ENCODE results near the gene IL15RA. TPM values are rescaled to one million over a fixed set of nuclear protein-coding genes. Genes with fewer than 3 reads are reported as not detected.

Gene IL15RA
- total RNA-seq, 4 donors from 2014 or later, result 19.4 to 38.0 (median 34.9) TPM

- Histone ChIP-seq H3K27ac (no peak overlapping the region), H3K4me3 (no peak overlapping the region), H3K36me3 (no peaks in the 10 kb centered on the region), H3K9me3 (no peaks in the 10 kb centered on the region), H3K4me1 (no peaks in the 10 kb centered on the region), H3K27me3 (no peaks in the 10 kb centered on the region)
- no peak for TF ChIP-seq POLR2A (IDR thresholded peaks at IDR 0.05)
- TF ChIP-seq CTCF (IDR thresholded peaks at IDR 0.05), result no peak
- no peak for DNase-seq
Measured at GRCh38 chr10:6009961-6010360, 32.6 kb upstream of the IL15RA start.

GRCh38 chr10:6009150-6009549 lies 31.8 kb upstream of the IL15RA start:
- no peak for DNase-seq
- Histone ChIP-seq H3K9me3 (no peaks in the 10 kb centered on the region), H3K36me3 (no peaks in the 10 kb centered on the region), H3K27me3 (no peaks in the 10 kb centered on the region), H3K4me1 (no peaks in the 10 kb centered on the region), H3K27ac (peak overlapping the region in 1 of 4 donors; percentile 27), H3K4me3 (no peak overlapping the region)
- TF ChIP-seq CTCF (IDR thresholded peaks at IDR 0.05), result no peak
- TF ChIP-seq POLR2A (IDR thresholded peaks at IDR 0.05), result no peak

GRCh38 chr10:6008497-6009142 lies 31.3 kb upstream of the IL15RA start:
- H3K4me1 ChIP-seq, result no peaks in the 10 kb centered on the region
- H3K27ac ChIP-seq, result peak overlapping the region in 1 of 4 donors; percentile 27
- no peaks in the 10 kb centered on the region for H3K27me3 ChIP-seq
- H3K9me3 ChIP-seq, result no peaks in the 10 kb centered on the region
- H3K4me3 ChIP-seq, result no peak overlapping the region
- no peak for DNase-seq
- no peaks in the 10 kb centered on the region for H3K36me3 ChIP-seq
- TF ChIP-seq CTCF (IDR thresholded peaks at IDR 0.05), result no peak
- no peak for TF ChIP-seq POLR2A (IDR thresholded peaks at IDR 0.05)

- Histone ChIP-seq H3K4me3 (no peak overlapping the region), H3K4me1 (no peaks in the 10 kb centered on the region), H3K27ac (no peak overlapping the region), H3K27me3 (no peaks in the 10 kb centered on the region), H3K36me3 (no peaks in the 10 kb centered on the region), H3K9me3 (no peaks in the 10 kb centered on the region)
- no peak for DNase-seq
- TF ChIP-seq POLR2A (IDR thresholded peaks at IDR 0.05), result no peak
- TF ChIP-seq CTCF (IDR thresholded peaks at IDR 0.05), result no peak
Measured at GRCh38 chr10:6006991-6007390, 29.6 kb upstream of the IL15RA start.

GRCh38 chr10:6006546-6006945 lies 29.2 kb upstream of the IL15RA start:
- no peak for DNase-seq
- Histone ChIP-seq H3K4me3 (no peak overlapping the region), H3K4me1 (no peaks in the 10 kb centered on the region), H3K27me3 (no peaks in the 10 kb centered on the region), H3K36me3 (no peaks in the 10 kb centered on the region), H3K27ac (no peak overlapping the region), H3K9me3 (no peaks in the 10 kb centered on the region)
- TF ChIP-seq POLR2A (IDR thresholded peaks at IDR 0.05) (no peak), CTCF (IDR thresholded peaks at IDR 0.05) (no peak)
